Astrocyte (in vitro differentiated cells and primary cell): ENCODE results near the gene CCDC28B. TPM values are rescaled to one million over a fixed set of nuclear protein-coding genes. Genes with fewer than 3 reads are reported as not detected.

Source experiments
- DNase-seq: peaks from one replicate; pipeline ENCODE4 v3.0.0-alpha.2; 2010; ENCODE audit warnings: low read depth
- FAIRE-seq: peaks from 2 replicates; lab custom pipeline; 2011; peaks lifted over from hg19 to GRCh38; lab: Jason Lieb, UNC
- H2AFZ ChIP-seq: 2 replicates; pipeline ENCODE4 v1.6.0; 2012; ENCODE audit warnings: low read depth, low read length, inconsistent platforms
- H3K27ac ChIP-seq: 2 replicates; pipeline ENCODE4 v1.5.1; 2011; ENCODE audit warnings: low read depth, low read length, inconsistent platforms
- H3K27me3 ChIP-seq: 2 replicates; pipeline ENCODE4 v1.6.0; 2011; ENCODE audit warnings: low read length, inconsistent platforms; ENCODE audit not compliant: insufficient read depth
- H3K36me3 ChIP-seq: 2 replicates; pipeline ENCODE4 v1.5.1; 2011; ENCODE audit warnings: low read length, inconsistent platforms; ENCODE audit not compliant: insufficient read depth
- H3K4me1 ChIP-seq: 2 replicates; pipeline ENCODE4 v1.5.1; 2011; ENCODE audit warnings: low read length, inconsistent platforms; ENCODE audit not compliant: insufficient read depth
- H3K4me2 ChIP-seq: 2 replicates; pipeline ENCODE4 v1.6.0; 2012; ENCODE audit warnings: low read length, inconsistent platforms
- H3K4me3 ChIP-seq: 2 replicates; pipeline ENCODE4 v1.5.1; 2011; ENCODE audit warnings: low read depth, mild to moderate bottlenecking, low read length, inconsistent platforms; ENCODE audit not compliant: insufficient read depth
- H3K79me2 ChIP-seq: 2 replicates; pipeline ENCODE4 v1.6.0; 2012; ENCODE audit warnings: mild to moderate bottlenecking, low read length, inconsistent platforms; ENCODE audit not compliant: insufficient read depth
- H3K9ac ChIP-seq: 2 replicates; pipeline ENCODE4 v1.6.0; 2012; ENCODE audit warnings: mild to moderate bottlenecking, low read length, inconsistent platforms
- H3K9me3 ChIP-seq: 2 replicates; pipeline ENCODE4 v1.5.1; 2012; ENCODE audit warnings: low read depth, mild to moderate bottlenecking, low read length, inconsistent platforms; ENCODE audit not compliant: insufficient read depth
- H4K20me1 ChIP-seq: 2 replicates; pipeline ENCODE4 v1.6.0; 2012; ENCODE audit warnings: low read length, inconsistent platforms; ENCODE audit not compliant: insufficient read depth
- H3K27ac Mint-ChIP-seq: one replicate; pipeline ENCODE4 v1.8.0; 2021; ENCODE audit warnings: mild to moderate bottlenecking, mixed read lengths; ENCODE audit not compliant: unreplicated experiment
- H3K27me3 Mint-ChIP-seq: one replicate; pipeline ENCODE4 v1.8.0; 2021; ENCODE audit warnings: low read depth, mixed read lengths; ENCODE audit not compliant: unreplicated experiment
- H3K36me3 Mint-ChIP-seq: one replicate; pipeline ENCODE4 v1.8.0; 2021; ENCODE audit warnings: low read depth, mixed read lengths; ENCODE audit not compliant: unreplicated experiment
- H3K4me1 Mint-ChIP-seq: one replicate; pipeline ENCODE4 v1.8.0; 2021; ENCODE audit warnings: low read depth, mixed read lengths; ENCODE audit not compliant: unreplicated experiment
- H3K4me3 Mint-ChIP-seq: one replicate; pipeline ENCODE4 v1.8.0; 2021; ENCODE audit warnings: mild to moderate bottlenecking, moderate library complexity, mixed read lengths; ENCODE audit not compliant: unreplicated experiment
- H3K9me3 Mint-ChIP-seq: one replicate; pipeline ENCODE4 v1.8.0; 2021; ENCODE audit warnings: mild to moderate bottlenecking, mixed read lengths; ENCODE audit not compliant: unreplicated experiment
- CTCF ChIP-seq: IDR thresholded peaks from 2 replicates; pipeline ENCODE4 v1.5.1; 2011; ENCODE audit warnings: low read depth, mild to moderate bottlenecking, inconsistent platforms, low read length, moderate library complexity; ENCODE audit not compliant: insufficient read depth
- EZH2 ChIP-seq: IDR thresholded peaks from 2 replicates; pipeline ENCODE4 v1.6.1; 2012; ENCODE audit warnings: mild to moderate bottlenecking, low read length, inconsistent platforms; ENCODE audit not compliant: insufficient read depth
- total RNA-seq: library from RNA; stranded (reverse); gene quantifications from 2 replicates; pipeline ENCODE4 v1.2.1, GENCODE V29; 2021

CCDC28B gene
- total RNA-seq, 1 donor from 2014 or later: 16.0 TPM

- Mint-ChIP-seq H3K36me3 (no peaks in the 10 kb centered on the region), H3K4me1 (peaks cover 10% of the 10 kb centered on the region), H3K27me3 (peaks cover 12% of the 10 kb centered on the region), H3K9me3 (peaks cover 2% of the 10 kb centered on the region), H3K4me3 (peak overlapping the region; percentile 54), H3K27ac (no peak overlapping the region)
- no peak overlapping the region for H3K27ac ChIP-seq
- H3K9me3 ChIP-seq: no peaks in the 10 kb centered on the region
- H3K4me3 ChIP-seq: no peak overlapping the region
- H3K4me1 ChIP-seq: peaks cover 23% of the 10 kb centered on the region
- DNase-seq (no peak), FAIRE-seq (no peak)
- peak overlapping the region; percentile 47 for H2AFZ ChIP-seq
- H3K4me2 ChIP-seq: peak overlapping the region; percentile 72
- TF ChIP-seq CTCF: peak; percentile 44
- no peak for TF ChIP-seq EZH2
- H3K36me3 ChIP-seq: no peaks in the 10 kb centered on the region
- H3K9ac ChIP-seq: no peak overlapping the region
- H3K27me3 ChIP-seq: no peaks in the 10 kb centered on the region
- H3K79me2 ChIP-seq: no peaks in the 10 kb centered on the region
- H4K20me1 ChIP-seq: no peaks in the 10 kb centered on the region
Measured at GRCh38 chr1:32247983-32248889, 47.8 kb downstream of the CCDC28B start.

- H3K36me3 Mint-ChIP-seq: no peaks in the 10 kb centered on the region
- H3K27ac Mint-ChIP-seq: peak overlapping the region; percentile 66
- Histone ChIP-seq H3K4me2 (peak overlapping the region; percentile 53), H3K4me3 (no peak overlapping the region), H3K79me2 (no peaks in the 10 kb centered on the region), H3K4me1 (peaks cover 23% of the 10 kb centered on the region), H3K27ac (no peak overlapping the region), H3K9ac (no peak overlapping the region), H3K27me3 (no peaks in the 10 kb centered on the region), H2AFZ (peak overlapping the region; percentile 43), H3K36me3 (no peaks in the 10 kb centered on the region), H3K9me3 (no peaks in the 10 kb centered on the region), H4K20me1 (no peaks in the 10 kb centered on the region)
- DNase-seq: no peak
- no peak for TF ChIP-seq EZH2
- no peak for TF ChIP-seq CTCF
- no peak overlapping the region for H3K4me3 Mint-ChIP-seq
- peaks cover 2% of the 10 kb centered on the region for H3K9me3 Mint-ChIP-seq
- FAIRE-seq: no peak
- H3K27me3 Mint-ChIP-seq: peaks cover 12% of the 10 kb centered on the region
- peaks cover 10% of the 10 kb centered on the region for H3K4me1 Mint-ChIP-seq
Measured at GRCh38 chr1:32249831-32250525, 49.6 kb downstream of the CCDC28B start.
